Measurements from ENCODE around the gene GGACT.

GGACT gene

GRCh38 chr13:100532090-100532766 lies 56.4 kb downstream of the GGACT start:
- TF ChIP-seq, protein P1, sequence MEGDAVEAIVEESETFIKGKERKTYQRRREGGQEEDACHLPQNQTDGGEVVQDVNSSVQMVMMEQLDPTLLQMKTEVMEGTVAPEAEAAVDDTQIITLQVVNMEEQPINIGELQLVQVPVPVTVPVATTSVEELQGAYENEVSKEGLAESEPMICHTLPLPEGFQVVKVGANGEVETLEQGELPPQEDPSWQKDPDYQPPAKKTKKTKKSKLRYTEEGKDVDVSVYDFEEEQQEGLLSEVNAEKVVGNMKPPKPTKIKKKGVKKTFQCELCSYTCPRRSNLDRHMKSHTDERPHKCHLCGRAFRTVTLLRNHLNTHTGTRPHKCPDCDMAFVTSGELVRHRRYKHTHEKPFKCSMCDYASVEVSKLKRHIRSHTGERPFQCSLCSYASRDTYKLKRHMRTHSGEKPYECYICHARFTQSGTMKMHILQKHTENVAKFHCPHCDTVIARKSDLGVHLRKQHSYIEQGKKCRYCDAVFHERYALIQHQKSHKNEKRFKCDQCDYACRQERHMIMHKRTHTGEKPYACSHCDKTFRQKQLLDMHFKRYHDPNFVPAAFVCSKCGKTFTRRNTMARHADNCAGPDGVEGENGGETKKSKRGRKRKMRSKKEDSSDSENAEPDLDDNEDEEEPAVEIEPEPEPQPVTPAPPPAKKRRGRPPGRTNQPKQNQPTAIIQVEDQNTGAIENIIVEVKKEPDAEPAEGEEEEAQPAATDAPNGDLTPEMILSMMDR (IDR thresholded peaks at IDR 0.05; ENCODE audit: low read length): no peak
- TF ChIP-seq EZH2 (IDR thresholded peaks at IDR 0.05; ENCODE audit: borderline replicate concordance, low read length): no peak
- Histone ChIP-seq H3K9me2 (ENCODE audit: low read depth, low read length) (no peaks in the 10 kb centered on the region), H3K36me3 (ENCODE audit: insufficient read depth, low read length) (no peaks in the 10 kb centered on the region), H3K9me3 (ENCODE audit: low read length) (no peaks in the 10 kb centered on the region), H3K79me2 (ENCODE audit: insufficient read depth, low read length) (no peaks in the 10 kb centered on the region), H3F3A (ENCODE audit: insufficient read depth, low read length) (no peaks in the 10 kb centered on the region), H3K4me1 (ENCODE audit: insufficient read depth, low read length, severe bottlenecking) (no peaks in the 10 kb centered on the region), H3K4me2 (ENCODE audit: low read length) (no peak overlapping the region), H4K20me1 (ENCODE audit: insufficient read depth, low read length) (no peaks in the 10 kb centered on the region), H3K27me3 (ENCODE audit: insufficient read depth, low read length) (no peaks in the 10 kb centered on the region), H3K27ac (ENCODE audit: low read depth, low read length, poor library complexity, severe bottlenecking) (no peak overlapping the region), H3K4me3 (ENCODE audit: low read depth, low read length, poor library complexity, severe bottlenecking) (no peak overlapping the region), H3K9ac (ENCODE audit: low read length) (no peak overlapping the region), H2AFZ (ENCODE audit: low read length) (no peak overlapping the region)

- Histone ChIP-seq H3K4me3 (ENCODE audit: low read depth, low read length, poor library complexity, severe bottlenecking) (no peak overlapping the region), H3K4me2 (ENCODE audit: low read length) (no peak overlapping the region), H4K20me1 (ENCODE audit: insufficient read depth, low read length) (no peaks in the 10 kb centered on the region), H3K36me3 (ENCODE audit: insufficient read depth, low read length) (no peaks in the 10 kb centered on the region), H2AFZ (ENCODE audit: low read length) (no peak overlapping the region), H3K9ac (ENCODE audit: low read length) (no peak overlapping the region), H3K27ac (ENCODE audit: low read depth, low read length, poor library complexity, severe bottlenecking) (no peak overlapping the region), H3K9me2 (ENCODE audit: low read depth, low read length) (no peaks in the 10 kb centered on the region), H3K4me1 (ENCODE audit: insufficient read depth, low read length, severe bottlenecking) (no peaks in the 10 kb centered on the region), H3F3A (ENCODE audit: insufficient read depth, low read length) (no peaks in the 10 kb centered on the region), H3K79me2 (ENCODE audit: insufficient read depth, low read length) (no peaks in the 10 kb centered on the region), H3K27me3 (ENCODE audit: insufficient read depth, low read length) (no peaks in the 10 kb centered on the region), H3K9me3 (ENCODE audit: low read length) (no peaks in the 10 kb centered on the region)
- TF ChIP-seq EZH2 (IDR thresholded peaks at IDR 0.05; ENCODE audit: borderline replicate concordance, low read length): no peak
- TF ChIP-seq, protein P1 (IDR thresholded peaks at IDR 0.05; ENCODE audit: low read length): no peak
These were observed 57.8 kb downstream of the GGACT start for GRCh38 chr13:100530671-100531213.

DNA sequence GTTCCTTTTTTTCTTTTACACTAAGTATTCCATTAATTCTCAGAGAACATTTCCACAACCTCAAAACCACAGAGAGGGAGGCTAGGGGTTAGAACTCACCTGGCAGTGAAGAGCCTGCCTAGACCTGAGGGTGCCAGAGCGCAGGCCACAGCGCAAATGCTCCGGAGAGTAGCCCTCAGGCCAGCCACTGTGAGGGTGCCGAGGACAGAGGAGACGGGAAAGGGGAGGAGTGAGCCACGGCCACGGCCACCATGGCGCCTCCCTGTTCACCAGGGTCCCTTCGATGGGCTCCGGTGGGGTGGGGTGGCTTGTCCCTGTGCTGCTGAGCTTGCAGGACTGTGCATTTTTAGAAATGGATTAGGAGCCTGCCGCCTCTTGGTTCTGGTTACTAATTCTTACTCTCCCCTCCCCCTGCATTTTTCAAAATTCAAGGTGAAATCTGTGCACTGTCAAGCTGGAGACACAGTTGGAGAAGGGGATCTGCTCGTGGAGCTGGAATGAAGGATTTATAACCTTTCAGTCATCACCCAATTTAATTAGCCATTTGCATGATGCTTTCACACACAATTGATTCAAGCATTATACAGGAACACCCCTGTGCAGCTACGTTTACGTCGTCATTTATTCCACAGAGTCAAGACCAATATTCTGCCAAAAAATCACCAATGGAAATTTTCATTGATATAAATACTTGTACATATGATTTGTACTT lies 58.8 kb downstream of the GGACT start:
- no peak overlapping the region for H3K4me3 ChIP-seq (ENCODE audit: low read depth, low read length, poor library complexity, severe bottlenecking)
- H4K20me1 ChIP-seq (ENCODE audit: insufficient read depth, low read length): no peaks in the 10 kb centered on the region
- H3K9me3 ChIP-seq (ENCODE audit: low read length): no peaks in the 10 kb centered on the region
- no peaks in the 10 kb centered on the region for H3K79me2 ChIP-seq (ENCODE audit: insufficient read depth, low read length)
- H3K36me3 ChIP-seq (ENCODE audit: insufficient read depth, low read length): no peaks in the 10 kb centered on the region
- no peak overlapping the region for H3K4me2 ChIP-seq (ENCODE audit: low read length)
- no peak for TF ChIP-seq EZH2 (IDR thresholded peaks at IDR 0.05; ENCODE audit: borderline replicate concordance, low read length)
- TF ChIP-seq, protein P1 (IDR thresholded peaks at IDR 0.05; ENCODE audit: low read length): no peak
- H3F3A ChIP-seq (ENCODE audit: insufficient read depth, low read length): no peaks in the 10 kb centered on the region
- H2AFZ ChIP-seq (ENCODE audit: low read length): no peak overlapping the region
- H3K27me3 ChIP-seq (ENCODE audit: insufficient read depth, low read length): no peaks in the 10 kb centered on the region
- H3K9me2 ChIP-seq (ENCODE audit: low read depth, low read length): no peaks in the 10 kb centered on the region
- H3K9ac ChIP-seq (ENCODE audit: low read length): no peak overlapping the region
- H3K27ac ChIP-seq (ENCODE audit: low read depth, low read length, poor library complexity, severe bottlenecking): no peak overlapping the region
- no peaks in the 10 kb centered on the region for H3K4me1 ChIP-seq (ENCODE audit: insufficient read depth, low read length, severe bottlenecking)
